ENCODE results near the gene CASTOR1.

The CASTOR1 gene

GRCh38 chr22:30245985-30246813, 43.1 kb downstream of the CASTOR1 start, which contains the start of gene LIF (continued):
- TF ChIP-seq CTCF (tag by site-specific recombination; IDR thresholded peaks at IDR 0.05) (peak; percentile 84), ZNF645 (tag by site-specific recombination; IDR thresholded peaks at IDR 0.05) (no peak), ZFP69B (tag by site-specific recombination; IDR thresholded peaks at IDR 0.05) (peak; percentile 73), HOXC10 (CRISPR knock-in tag; IDR thresholded peaks at IDR 0.05) (no peak), KLF16 (tag by site-specific recombination; IDR thresholded peaks at IDR 0.05) (peak; percentile 82), SCRT1 (tag by site-specific recombination; IDR thresholded peaks at IDR 0.05; ENCODE audit: borderline replicate concordance) (no peak), ZNF830 (tag by site-specific recombination; IDR thresholded peaks at IDR 0.05; ENCODE audit: low read depth) (no peak), WT1 (tag by site-specific recombination; IDR thresholded peaks at IDR 0.05) (peak; percentile 47; the same call in 1 of the 2 replicates), OSR2 (tag by site-specific recombination; IDR thresholded peaks at IDR 0.05) (no peak), ZNF114 (tag by site-specific recombination; IDR thresholded peaks at IDR 0.05) (no peak), ZNF48 (tag by site-specific recombination; IDR thresholded peaks at IDR 0.05) (no peak), ZNF394 (tag by site-specific recombination; IDR thresholded peaks at IDR 0.05; ENCODE audit: borderline replicate concordance) (peak; percentile 64; the same call in 1 of the 2 replicates), ZNF707 (tag by site-specific recombination; IDR thresholded peaks at IDR 0.05) (no peak), KLF10 (tag by site-specific recombination; IDR thresholded peaks at IDR 0.05) (0 out of 2 replicates have a peak, but pooled peaks have one; percentile 1), ZBTB48 (tag by site-specific recombination; IDR thresholded peaks at IDR 0.05) (peak; percentile 50; the same call in 1 of the 2 replicates), KLF17 (tag by site-specific recombination; IDR thresholded peaks at IDR 0.05) (peak; percentile 67), ZBTB44 (tag by site-specific recombination; IDR thresholded peaks at IDR 0.05) (0 out of 2 replicates have a peak, but pooled peaks have one; percentile 10), ZNF513 (tag by site-specific recombination; IDR thresholded peaks at IDR 0.05) (peak; percentile 99), EGR2 (tag by site-specific recombination; IDR thresholded peaks at IDR 0.05; ENCODE audit: low read depth) (peak; percentile 94), ZNF555 (tag by site-specific recombination; conservative IDR thresholded peaks at IDR 0.05) (no peak), ZNF175 (tag by site-specific recombination; IDR thresholded peaks at IDR 0.05) (no peak), TRIM28 (IDR thresholded peaks at IDR 0.05; ENCODE audit: borderline replicate concordance, low read length) (no peak), ZNF138 (tag by site-specific recombination; IDR thresholded peaks at IDR 0.05; ENCODE audit: borderline replicate concordance) (no peak), ZNF184 (tag by site-specific recombination; IDR thresholded peaks at IDR 0.05) (peak; percentile 51; the same call in 1 of the 2 replicates), ZNF416 (tag by site-specific recombination; IDR thresholded peaks at IDR 0.05) (no peak), ZNF391 (tag by site-specific recombination; IDR thresholded peaks at IDR 0.05; ENCODE audit: borderline replicate concordance, low read depth) (peak; percentile 55; the same call in 1 of the 2 replicates), ZFP41 (tag by site-specific recombination; IDR thresholded peaks at IDR 0.05; ENCODE audit: borderline replicate concordance) (no peak), ZNF558 (tag by site-specific recombination; IDR thresholded peaks at IDR 0.05) (no peak), BCL11A (tag by site-specific recombination; IDR thresholded peaks at IDR 0.05; ENCODE audit: low read depth) (no peak), TCF7L2 (IDR thresholded peaks at IDR 0.05; ENCODE audit: borderline replicate concordance, low read depth, low read length) (no peak), ZNF426 (tag by site-specific recombination; IDR thresholded peaks at IDR 0.05) (no peak), ZNF16 (tag by site-specific recombination; IDR thresholded peaks at IDR 0.05; ENCODE audit: low read depth) (no peak)
